Adrenal gland (tissue), 5 donors: ENCODE results near the gene IFNA10.
"Not testable (repeated sequence)": the region's sequence is repeated elsewhere in the genome, so short reads cannot be mapped to it uniquely, and the experiment has no call there.

ENCODE experiments used
- CTCF ChIP-seq, 6 experiments: fragments of 450-650 bp in 4 of 6; fragments of 200-600 bp in 2 of 6; sonication (generic) in 1 of 6; IDR thresholded peaks; 1 replicate in 5 of 6; 2 replicates in 1 of 6; pipeline versions ENCODE4 v1.5.1 to v1.8.0; 2016 to 2021; ENCODE audit warnings: antibody characterized with exemption in 6 of 6, mild to moderate bottlenecking in 2 of 6, moderate library complexity in 1 of 6
- POLR2A ChIP-seq, 2 donors: fragments of 450-650 bp; IDR thresholded peaks; one replicate each; pipeline ENCODE4 v1.6.1; 2017; ENCODE audit warnings: antibody characterized with exemption in 2 of 2, mild to moderate bottlenecking in 2 of 2, moderate library complexity in 1 of 2
- donor health status: DM: no; HTN: no; CAD: no.

- not testable (repeated sequence) for TF ChIP-seq POLR2A (IDR thresholded peaks at IDR 0.05)
- peak; percentile 14 to 47 (median 42) for TF ChIP-seq CTCF (IDR thresholded peaks at IDR 0.05)
These were observed 28.8 kb upstream of the IFNA10 start for GRCh38 chr9:21235468-21236359.
